HepG2 (cell line): ENCODE data around the gene FBF1. TPM values are rescaled to one million over a fixed set of nuclear protein-coding genes. Genes with fewer than 3 reads are reported as not detected.

Source experiments
- ATAC-seq: fragments of 200-7000 bp; cut with Tn5 transposase; 3 replicates; pipeline ENCODE4 v1.9.1; 2020; ENCODE audit warnings: mild to moderate bottlenecking, moderate library complexity
- BruUV-seq: library from RNA; stranded (reverse); fragments of 400-500 nt; replicated peaks from 2 replicates; lab custom pipeline; 2021; lab: Mats Ljungman, UMichigan
- CTCF ChIA-PET: fragments of 300-600 bp; formaldehyde crosslinking; extraction: SDS; loops from one replicate; lab custom pipeline; 2021; ENCODE audit warnings: low total read pairs, inconsistent platforms, low intra/inter-chr PET ratio; lab: Yijun Ruan, JAX
- POLR2A ChIA-PET: fragments of 350-600 bp; sonication (Branson Sonifier 250); formaldehyde crosslinking; loops from one replicate; lab custom pipeline; 2020; ENCODE audit warnings: antibody characterized with exemption, inconsistent platforms; lab: Yijun Ruan, JAX
- DNase-seq: peaks from one replicate; pipeline ENCODE4 v3.0.0-alpha.2; 2015; ENCODE audit warnings: low spot score
- FAIRE-seq: peaks from 3 replicates; lab custom pipeline; 2011; peaks lifted over from hg19 to GRCh38; lab: Jason Lieb, UNC
- H2AFZ ChIP-seq: one replicate; pipeline ENCODE4 v1.6.1; 2011; ENCODE audit warnings: low read length, inconsistent platforms
- H3K27ac ChIP-seq: fragments of 300-600 bp; 3 replicates; pipeline ENCODE4 v1.8.0; 2011; ENCODE audit warnings: mixed run types, mild to moderate bottlenecking, mixed read lengths, low read length, inconsistent platforms; ENCODE audit not compliant: insufficient read depth; ENCODE audit errors: extremely low read length
- H3K27me3 ChIP-seq, 2 experiments: fragments of 200-600 bp in 1 of 2; 2 replicates in 1 of 2; 3 replicates in 1 of 2; pipeline versions ENCODE4 v1.6.0 to v1.8.0; 2011; ENCODE audit warnings: low read length in 2 of 2, mild to moderate bottlenecking in 2 of 2, moderate library complexity in 2 of 2, inconsistent platforms in 1 of 2; ENCODE audit not compliant: insufficient read depth in 2 of 2, control insufficient read depth in 1 of 2
- H3K36me3 ChIP-seq, 2 experiments: fragments of 200-600 bp in 1 of 2; replicated peaks in 1 of 2; 2 replicates in 1 of 2; 3 replicates in 1 of 2; pipeline versions ENCODE4 v1.5.1 to v1.8.0; 2011; ENCODE audit warnings: low read length in 2 of 2, inconsistent platforms in 1 of 2; ENCODE audit not compliant: insufficient read depth in 2 of 2, control insufficient read depth in 1 of 2
- H3K4me1 ChIP-seq: 2 replicates; pipeline ENCODE4 v1.5.1; 2012; ENCODE audit warnings: low read length, inconsistent platforms; ENCODE audit not compliant: insufficient read depth
- H3K4me2 ChIP-seq: 2 replicates; pipeline ENCODE4 v1.6.0; 2011; ENCODE audit warnings: low read depth, low read length, inconsistent platforms
- H3K4me3 ChIP-seq, 3 experiments: fragments of 200-600 bp in 1 of 3; sonication (generic), shearing (Covaris generic) in 1 of 3; replicated peaks in 1 of 3; 2 replicates each; pipeline ENCODE4 v1.5.1; 2011 to 2016; ENCODE audit warnings: low read length in 3 of 3, inconsistent platforms in 2 of 3, low read depth in 2 of 3, mild to moderate bottlenecking in 2 of 3, control low read depth in 1 of 3, mixed read lengths in 1 of 3; ENCODE audit not compliant: insufficient read depth in 1 of 3
- H3K79me2 ChIP-seq: one replicate; pipeline ENCODE4 v1.6.1; 2011; ENCODE audit warnings: low read length, inconsistent platforms; ENCODE audit not compliant: insufficient read depth
- H3K9ac ChIP-seq: 2 replicates; pipeline ENCODE4 v1.6.0; 2011; ENCODE audit warnings: mild to moderate bottlenecking, low read depth, low read length, inconsistent platforms; ENCODE audit not compliant: insufficient read depth
- H3K9me3 ChIP-seq: 2 replicates; pipeline ENCODE4 v1.5.1; 2012; ENCODE audit warnings: mild to moderate bottlenecking, low read length
- H4K20me1 ChIP-seq: 2 replicates; pipeline ENCODE4 v1.6.0; 2011; ENCODE audit warnings: inconsistent platforms, mild to moderate bottlenecking, low read length, moderate library complexity; ENCODE audit not compliant: insufficient read depth
- CBX2 ChIP-seq, 2 experiments: fragments of 200-600 bp in 1 of 2; sonication (generic); formaldehyde crosslinking in 1 of 2; IDR thresholded peaks; 2 replicates each; pipeline versions ENCODE4 v1.7.0 to v1.8.1; 2018 to 2022; ENCODE audit warnings: low read depth in 2 of 2, low read length in 1 of 2, mild to moderate bottlenecking in 1 of 2, missing genetic modification reagents in 1 of 2
- EHMT2 ChIP-seq: fragments of 200-600 bp; sonication (generic); IDR thresholded peaks from 2 replicates; pipeline ENCODE4 v1.7.0; 2017; ENCODE audit warnings: antibody characterized with exemption, low read depth, low read length, borderline replicate concordance
- FOXA1 ChIP-seq, 2 experiments: fragments of 450-650 bp in 1 of 2; sonication (generic) in 1 of 2; formaldehyde crosslinking in 1 of 2; IDR thresholded peaks; 2 replicates each; pipeline versions ENCODE4 v1.4.0 to v1.6.1; 2016 to 2020; ENCODE audit warnings: missing genetic modification reagents in 1 of 2
- HNRNPK ChIP-seq: fragments of 200-400 bp; formaldehyde crosslinking; IDR thresholded peaks from 2 replicates; pipeline ENCODE4 v1.6.1; 2018; ENCODE audit warnings: low read length, low read depth, moderate library complexity, mild to moderate bottlenecking; ENCODE audit not compliant: poor library complexity, severe bottlenecking
- HOXA7 ChIP-seq: sonication (generic); formaldehyde crosslinking; IDR thresholded peaks from 2 replicates; pipeline ENCODE4 v1.8.1; 2022; ENCODE audit warnings: mild to moderate bottlenecking, missing genetic modification reagents, moderate library complexity
- NRL ChIP-seq: sonication (generic); formaldehyde crosslinking; IDR thresholded peaks from 2 replicates; pipeline ENCODE4 v1.5.0; 2020; ENCODE audit warnings: missing genetic modification reagents, mild to moderate bottlenecking, moderate library complexity, borderline replicate concordance
- RORA ChIP-seq: sonication (generic); formaldehyde crosslinking; IDR thresholded peaks from 2 replicates; pipeline ENCODE4 v1.5.0; 2020; ENCODE audit warnings: mild to moderate bottlenecking, missing genetic modification reagents, moderate library complexity
- TSC22D2 ChIP-seq: sonication (generic); formaldehyde crosslinking; IDR thresholded peaks from 2 replicates; pipeline ENCODE4 v1.5.1; 2020; ENCODE audit warnings: missing genetic modification reagents, mild to moderate bottlenecking, borderline replicate concordance
- ZBTB39 ChIP-seq: sonication (generic); formaldehyde crosslinking; IDR thresholded peaks from 2 replicates; pipeline ENCODE4 v1.5.0; 2020; ENCODE audit warnings: missing genetic modification reagents
- ZNF143 ChIP-seq: sonication (generic); formaldehyde crosslinking; IDR thresholded peaks from 2 replicates; pipeline ENCODE4 v1.4.0; 2020; ENCODE audit warnings: missing genetic modification reagents
- ZNF337 ChIP-seq: sonication (generic); formaldehyde crosslinking; IDR thresholded peaks from 2 replicates; pipeline ENCODE4 v1.5.1; 2020; ENCODE audit warnings: missing genetic modification reagents, low read depth, mild to moderate bottlenecking, borderline replicate concordance
- ZNF367 ChIP-seq: sonication (generic); formaldehyde crosslinking; IDR thresholded peaks from 2 replicates; pipeline ENCODE4 v1.4.0; 2020; ENCODE audit warnings: missing genetic modification reagents, borderline replicate concordance
- ZNF556 ChIP-seq: sonication (generic); formaldehyde crosslinking; IDR thresholded peaks from 2 replicates; pipeline ENCODE4 v1.4.0; 2020; ENCODE audit warnings: mild to moderate bottlenecking, missing genetic modification reagents, borderline replicate concordance
- ZNF644 ChIP-seq: IDR thresholded peaks from 2 replicates; pipeline ENCODE4 v1.6.1; 2016; ENCODE audit warnings: low read depth
- ZSCAN22 ChIP-seq: sonication (generic); formaldehyde crosslinking; IDR thresholded peaks from 2 replicates; pipeline ENCODE4 v1.4.0; 2020; ENCODE audit warnings: mild to moderate bottlenecking, missing genetic modification reagents
- WGBS: methylation state at CpG from one replicate; pipeline ENCODE4 v1.1.6; 2017; ENCODE audit warnings: low lambda C conversion rate; 5-methylcytosine and 5-hydroxymethylcytosine counted together
- in situ Hi-C: cut with HindIII; loops from 2 replicates; pipeline ENCODE4 v1.10.0; 2017; ENCODE audit warnings: low pct_unique_long_range_greater_than_20kb; ENCODE audit not compliant: extremely low pct_ligation_motif_present
- intact Hi-C: fragments of 100-400 bp; cut with micrococcal nuclease; formaldehyde crosslinking; loops from one replicate; pipeline ENCODE4 v1.10.0; 2022; ENCODE audit not compliant: unreplicated experiment
- polyA plus RNA-seq, 8 experiments: library from polyadenylated mRNA; depleted of rRNA in 3 of 8; stranded (reverse) in 7 of 8; unstranded in 1 of 8; fragments of >200 nt; fragmentation: Illumina TruSeq in 4 of 8; extraction: Trizol in 4 of 8; gene quantifications; 2 replicates each; pipeline versions ENCODE4 v1.2.1 to v1.2.3, GENCODE V29; 2011 to 2016; ENCODE audit warnings: low read depth in 4 of 8, missing spikeins in 1 of 8, mixed read lengths in 1 of 8; ENCODE audit not compliant: insufficient read depth in 1 of 8
- total RNA-seq, 5 experiments: library from RNA; depleted of rRNA; stranded (reverse); fragments of >200 nt; fragmentation: Illumina TruSeq; extraction: Trizol; gene quantifications; 2 replicates each; pipeline ENCODE4 v1.2.3, GENCODE V29; 2016; ENCODE audit warnings: low read depth in 1 of 5
- TF ChIP-seq, protein P1 (sequence below): sonication (generic); formaldehyde crosslinking; IDR thresholded peaks from 2 replicates; pipeline ENCODE4 v1.8.0; 2022; ENCODE audit warnings: mild to moderate bottlenecking, missing genetic modification reagents, moderate library complexity
- TF ChIP-seq, protein P2 (sequence below): sonication (generic); formaldehyde crosslinking; IDR thresholded peaks from 2 replicates; pipeline ENCODE4 v1.4.0; 2020; ENCODE audit warnings: mild to moderate bottlenecking, missing genetic modification reagents
- TF ChIP-seq, protein P3 (sequence below): sonication (generic); formaldehyde crosslinking; IDR thresholded peaks from 2 replicates; pipeline ENCODE4 v1.8.0; 2022; ENCODE audit warnings: missing genetic modification reagents, mild to moderate bottlenecking, borderline replicate concordance

FBF1 gene
- total and polyA plus RNA-seq, 2 of the 13 experiments (the other 11 are each of a cell fraction or from before 2014, with no cell fraction given): 2.4 to 8.1 TPM

DNA sequence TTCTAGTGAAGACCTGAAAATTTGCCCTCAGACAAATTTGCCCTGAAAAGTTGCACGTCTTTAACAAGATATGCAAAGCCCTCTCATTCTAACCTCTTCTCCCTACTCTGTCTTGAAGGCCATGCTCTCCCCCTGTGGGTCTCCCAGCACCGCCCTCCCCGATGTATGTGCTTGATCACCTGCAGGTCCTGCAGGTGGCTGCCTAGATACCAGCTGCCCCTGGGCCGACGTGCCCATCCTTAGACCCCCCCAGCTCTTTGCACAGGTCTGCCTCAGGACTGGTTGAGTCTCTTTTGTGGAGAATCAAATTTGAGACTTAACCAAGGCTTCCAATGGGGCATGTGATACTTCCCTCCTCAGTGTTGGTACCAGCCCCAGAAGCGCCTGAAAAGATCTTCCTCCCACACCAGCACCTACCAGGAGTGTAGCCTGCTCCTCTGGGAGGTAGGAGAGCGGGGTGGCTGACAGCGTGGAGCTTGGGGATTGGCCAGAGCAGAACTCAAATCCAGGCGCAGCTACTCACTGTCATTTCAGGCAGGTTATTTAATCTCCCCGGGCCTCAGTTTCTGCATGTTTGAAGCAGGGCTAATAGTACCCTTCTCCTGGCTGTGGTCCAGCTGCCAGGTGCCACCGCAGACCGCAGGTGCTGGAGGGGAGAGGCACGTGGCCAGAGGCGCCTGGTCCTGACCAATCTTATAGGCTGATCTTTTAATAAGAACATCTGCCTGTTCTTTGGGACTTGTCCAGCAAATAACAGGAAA is 31.6 kb downstream of the FBF1 start:
- in situ Hi-C loops (loop anchor here (5.0 kb wide), 1 partner anchor 98 kb away; no protein-coding TSS in a partner anchor), intact Hi-C loops (no loop called here)
- no peak overlapping the region for H3K27ac ChIP-seq
- FAIRE-seq (no peak), DNase-seq (no peak), ATAC-seq (no peak)
- H3K79me2 ChIP-seq: peaks cover 2% of the 10 kb centered on the region
- ChIA-PET CTCF (no interaction called here), POLR2A (interaction anchor here (1.0 to 3.6 kb wide), 5 partner anchors 14 to 129 kb away, joined by 3 to 16 read pairs (median 6); partner anchors contain the start of gene TRIM47)
- no peaks in the 10 kb centered on the region for H3K36me3 ChIP-seq
- WGBS: 75% methylated on average over 14 of the region's 14 CpGs
- H2AFZ ChIP-seq: no peak overlapping the region
- H3K4me1 ChIP-seq: peaks cover 24% of the 10 kb centered on the region
- H3K9ac ChIP-seq: no peak overlapping the region
- no peaks in the 10 kb centered on the region; a peak in 1 of 5 replicates for H3K27me3 ChIP-seq
- H3K4me2 ChIP-seq: no peak overlapping the region
- H3K4me3 ChIP-seq: no peak overlapping the region
- no peaks in the 10 kb centered on the region for H3K9me3 ChIP-seq
- H4K20me1 ChIP-seq: no peaks in the 10 kb centered on the region
- BruUV-seq: no TSS peak
- TF ChIP-seq ZNF367 (CRISPR knock-in tag): no peak
- no peak for TF ChIP-seq EHMT2
- no peak for TF ChIP-seq HOXA7
- no peak for TF ChIP-seq NRL (CRISPR knock-in tag)
- no peak for TF ChIP-seq FOXA1 (IDR thresholded peaks at IDR 0.05)
- TF ChIP-seq FOXA1 (CRISPR knock-in tag; IDR thresholded peaks at IDR 0.05): no peak
- TF ChIP-seq, protein P1, sequence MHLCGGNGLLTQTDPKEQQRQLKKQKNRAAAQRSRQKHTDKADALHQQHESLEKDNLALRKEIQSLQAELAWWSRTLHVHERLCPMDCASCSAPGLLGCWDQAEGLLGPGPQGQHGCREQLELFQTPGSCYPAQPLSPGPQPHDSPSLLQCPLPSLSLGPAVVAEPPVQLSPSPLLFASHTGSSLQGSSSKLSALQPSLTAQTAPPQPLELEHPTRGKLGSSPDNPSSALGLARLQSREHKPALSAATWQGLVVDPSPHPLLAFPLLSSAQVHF (CRISPR knock-in tag): no peak
- no peak for TF ChIP-seq ZNF143 (CRISPR knock-in tag)
- no peak for TF ChIP-seq ZNF644
- no peak for TF ChIP-seq RORA (CRISPR knock-in tag)
- TF ChIP-seq TSC22D2: no peak
- no peak for TF ChIP-seq ZSCAN22 (CRISPR knock-in tag)
- TF ChIP-seq, protein P2, sequence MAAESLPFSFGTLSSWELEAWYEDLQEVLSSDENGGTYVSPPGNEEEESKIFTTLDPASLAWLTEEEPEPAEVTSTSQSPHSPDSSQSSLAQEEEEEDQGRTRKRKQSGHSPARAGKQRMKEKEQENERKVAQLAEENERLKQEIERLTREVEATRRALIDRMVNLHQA: no peak
- TF ChIP-seq HNRNPK: no peak
- TF ChIP-seq ZNF556: no peak
- no peak for TF ChIP-seq ZBTB39
- TF ChIP-seq, protein P3, sequence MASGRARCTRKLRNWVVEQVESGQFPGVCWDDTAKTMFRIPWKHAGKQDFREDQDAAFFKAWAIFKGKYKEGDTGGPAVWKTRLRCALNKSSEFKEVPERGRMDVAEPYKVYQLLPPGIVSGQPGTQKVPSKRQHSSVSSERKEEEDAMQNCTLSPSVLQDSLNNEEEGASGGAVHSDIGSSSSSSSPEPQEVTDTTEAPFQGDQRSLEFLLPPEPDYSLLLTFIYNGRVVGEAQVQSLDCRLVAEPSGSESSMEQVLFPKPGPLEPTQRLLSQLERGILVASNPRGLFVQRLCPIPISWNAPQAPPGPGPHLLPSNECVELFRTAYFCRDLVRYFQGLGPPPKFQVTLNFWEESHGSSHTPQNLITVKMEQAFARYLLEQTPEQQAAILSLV (CRISPR knock-in tag): no peak
- no peak for TF ChIP-seq ZNF337 (CRISPR knock-in tag)
- no peak for TF ChIP-seq CBX2 (IDR thresholded peaks at IDR 0.05; ENCODE audit: low read depth, low read length)
- TF ChIP-seq CBX2 (CRISPR knock-in tag; IDR thresholded peaks at IDR 0.05; ENCODE audit: low read depth): no peak
